HTERT RPE-1 (cell line): ENCODE results near the gene CD177.
"Not testable (repeated sequence)": the region's sequence is repeated elsewhere in the genome, so short reads cannot be mapped to it uniquely, and the experiment has no call there.

Experiments
- in situ Hi-C: fragments of 300-500 bp; cut with MboI; formaldehyde crosslinking; loops from 4 replicates; pipeline ENCODE4 v1.14.3; 2020; ENCODE audit warnings: low sequenced_read_pairs

CD177 gene, protein sequence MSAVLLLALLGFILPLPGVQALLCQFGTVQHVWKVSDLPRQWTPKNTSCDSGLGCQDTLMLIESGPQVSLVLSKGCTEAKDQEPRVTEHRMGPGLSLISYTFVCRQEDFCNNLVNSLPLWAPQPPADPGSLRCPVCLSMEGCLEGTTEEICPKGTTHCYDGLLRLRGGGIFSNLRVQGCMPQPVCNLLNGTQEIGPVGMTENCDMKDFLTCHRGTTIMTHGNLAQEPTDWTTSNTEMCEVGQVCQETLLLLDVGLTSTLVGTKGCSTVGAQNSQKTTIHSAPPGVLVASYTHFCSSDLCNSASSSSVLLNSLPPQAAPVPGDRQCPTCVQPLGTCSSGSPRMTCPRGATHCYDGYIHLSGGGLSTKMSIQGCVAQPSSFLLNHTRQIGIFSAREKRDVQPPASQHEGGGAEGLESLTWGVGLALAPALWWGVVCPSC

DNA sequence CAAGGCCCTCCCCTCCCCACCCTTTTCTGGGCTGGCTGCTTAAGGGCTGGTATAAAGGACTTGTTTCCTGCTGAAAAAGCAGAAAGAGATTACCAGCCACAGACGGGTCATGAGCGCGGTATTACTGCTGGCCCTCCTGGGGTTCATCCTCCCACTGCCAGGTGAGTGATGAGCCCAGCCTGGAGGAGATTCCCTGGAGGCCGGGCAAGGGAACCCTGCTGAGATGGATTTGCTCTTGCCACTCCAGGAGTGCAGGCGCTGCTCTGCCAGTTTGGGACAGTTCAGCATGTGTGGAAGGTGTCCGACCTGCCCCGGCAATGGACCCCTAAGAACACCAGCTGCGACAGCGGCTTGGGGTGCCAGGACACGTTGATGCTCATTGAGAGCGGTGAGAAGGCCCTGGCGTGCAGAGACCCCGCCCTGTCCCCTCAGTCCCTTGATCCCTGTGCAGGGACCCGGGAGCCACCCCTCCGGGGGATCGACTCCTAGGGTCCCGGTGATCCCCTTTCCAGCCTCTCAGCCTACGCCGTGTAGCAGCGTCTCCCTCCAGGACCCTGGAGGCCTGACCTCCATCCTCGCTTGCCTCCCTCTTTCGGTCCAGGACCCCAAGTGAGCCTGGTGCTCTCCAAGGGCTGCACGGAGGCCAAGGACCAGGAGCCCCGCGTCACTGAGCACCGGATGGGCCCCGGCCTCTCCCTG lies at the start of gene CD177:
Gene CD177 (plus strand): TSS at position 81 of the 699 bp plus-strand sequence. CDS start 29 bp downstream, at position 110.
- in situ Hi-C loops = no loop called here

DNA sequence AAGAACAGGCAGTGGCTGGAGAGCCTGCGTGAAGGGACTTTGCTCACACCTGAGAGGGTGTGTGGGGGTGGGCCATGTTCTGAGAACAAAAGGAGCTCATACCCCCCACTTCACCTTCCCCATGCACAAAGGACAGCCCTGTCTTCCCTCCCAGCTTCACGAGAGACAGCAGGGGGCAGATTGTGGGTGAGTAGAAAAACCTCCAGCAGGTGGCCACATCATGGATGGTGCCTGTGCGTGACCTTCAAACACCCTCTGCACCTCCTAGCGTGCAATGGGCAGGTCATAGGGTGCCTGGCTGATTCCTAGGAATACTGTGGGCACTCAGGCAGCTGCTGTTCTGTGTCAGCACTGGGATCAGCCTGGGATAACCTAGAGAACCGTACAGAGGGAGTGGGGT lies 47.8 kb upstream of the CD177 start:
- in situ Hi-C loops = no loop called here

DNA sequence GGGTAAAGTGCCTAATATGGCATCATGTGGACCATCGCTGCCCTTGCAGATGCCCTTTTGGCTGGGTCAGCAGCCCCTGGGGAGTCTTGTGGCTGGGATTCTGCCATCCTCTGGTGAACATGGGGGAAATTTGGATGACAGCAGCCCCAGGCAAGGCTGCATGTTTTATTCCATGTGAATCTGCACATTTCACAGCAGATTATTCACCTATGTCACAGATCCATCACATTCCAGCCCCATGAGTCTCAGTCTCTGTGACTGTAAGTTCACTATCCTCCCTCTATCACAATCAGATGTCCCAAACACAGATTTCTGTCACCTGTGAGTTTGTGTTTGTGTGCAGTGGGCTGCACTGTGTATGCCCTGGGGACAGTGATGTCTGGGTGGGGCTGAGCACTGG lies 47.4 kb upstream of the CD177 start:
- in situ Hi-C loops = no loop called here

- in situ Hi-C loops = no loop called here
Observed at GRCh38 chr19:43308244-43308815, 45.2 kb upstream of the CD177 start.

GRCh38 chr19:43309466-43309865 lies 44.0 kb upstream of the CD177 start:
- in situ Hi-C loops = no loop called here

DNA sequence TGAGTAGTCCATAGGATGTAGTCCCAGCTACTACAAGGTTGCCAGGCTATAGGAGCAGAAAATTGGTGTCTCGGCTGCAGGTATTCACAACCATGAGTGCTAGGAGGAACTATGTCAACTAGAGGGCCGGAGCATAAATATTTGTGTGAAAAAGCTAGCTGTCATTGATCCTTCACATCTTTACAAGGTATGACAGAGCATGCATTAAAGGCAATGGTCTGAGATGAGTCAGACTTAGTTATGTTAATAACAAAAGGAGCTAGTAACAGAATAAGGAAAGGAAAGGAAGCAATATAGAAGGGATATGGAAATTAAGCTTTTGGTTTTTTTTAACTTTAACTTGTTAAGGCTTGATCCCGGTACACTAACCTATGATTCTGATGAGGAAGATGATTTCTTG lies 43.3 kb upstream of the CD177 start:
- in situ Hi-C loops = no loop called here

DNA sequence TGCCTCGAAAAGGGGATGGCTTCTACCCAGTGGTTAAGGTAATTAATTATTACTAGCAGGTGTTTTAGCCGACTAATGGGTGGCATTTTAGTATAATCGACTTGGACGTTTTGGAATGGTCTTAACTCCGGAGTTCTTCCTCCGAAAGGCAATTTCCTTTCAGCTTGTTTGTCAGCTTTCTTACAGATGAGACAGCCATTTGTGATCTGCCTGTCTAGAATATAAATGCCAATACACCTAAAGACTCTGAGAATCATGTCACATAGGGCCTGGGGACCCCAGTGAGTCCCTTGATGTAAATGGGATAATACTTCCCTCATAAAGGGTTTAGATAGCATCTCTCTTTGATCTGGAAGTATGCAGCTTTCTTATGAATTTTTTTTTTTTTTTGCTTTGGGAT lies 42.2 kb upstream of the CD177 start:
- in situ Hi-C loops = no loop called here

- in situ Hi-C loops = no loop called here
Observed at GRCh38 chr19:43311706-43312105, 41.8 kb upstream of the CD177 start.

DNA sequence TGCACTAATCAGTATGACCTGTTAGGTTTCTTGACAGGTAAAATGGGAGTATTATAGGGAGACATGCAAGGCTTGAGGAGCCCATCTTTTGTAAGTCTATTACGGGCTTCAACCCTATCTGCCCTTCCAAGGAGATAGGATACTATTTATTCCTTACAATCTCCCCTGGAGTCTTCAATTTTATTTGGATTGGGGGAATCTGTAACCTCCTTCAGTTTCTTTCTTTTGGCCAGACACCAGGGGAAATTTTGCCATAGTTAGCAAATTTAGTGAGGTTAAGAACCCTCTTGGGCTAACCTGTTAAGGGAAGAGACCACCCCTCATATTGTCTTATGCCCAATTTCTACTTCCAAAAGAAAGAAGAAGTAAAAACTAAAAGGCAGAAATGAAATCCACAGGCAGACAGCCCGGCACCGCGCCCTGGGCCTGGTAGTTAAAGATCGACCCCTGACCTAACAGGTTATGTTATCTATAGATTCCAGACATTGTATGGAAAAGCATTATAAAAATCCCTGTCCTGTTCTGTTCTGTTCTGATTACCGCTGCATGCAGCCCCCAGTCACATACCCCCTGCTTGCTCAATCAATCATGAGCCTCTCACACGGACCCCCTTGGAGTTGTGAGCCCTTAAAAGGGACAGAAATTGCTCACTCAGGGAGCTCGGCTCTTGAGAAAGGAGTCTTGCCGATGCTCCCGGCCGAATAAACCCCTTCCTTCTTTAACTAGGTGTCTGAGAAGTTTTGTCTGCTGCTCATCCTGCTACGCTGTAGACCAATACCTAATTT lies 39.6 kb upstream of the CD177 start:
- in situ Hi-C loops = no loop called here

- in situ Hi-C loops = no loop called here
Observed at GRCh38 chr19:43315851-43316250, 37.6 kb upstream of the CD177 start.

- in situ Hi-C loops = no loop called here
Observed at GRCh38 chr19:43316591-43317319, 36.7 kb upstream of the CD177 start.

DNA sequence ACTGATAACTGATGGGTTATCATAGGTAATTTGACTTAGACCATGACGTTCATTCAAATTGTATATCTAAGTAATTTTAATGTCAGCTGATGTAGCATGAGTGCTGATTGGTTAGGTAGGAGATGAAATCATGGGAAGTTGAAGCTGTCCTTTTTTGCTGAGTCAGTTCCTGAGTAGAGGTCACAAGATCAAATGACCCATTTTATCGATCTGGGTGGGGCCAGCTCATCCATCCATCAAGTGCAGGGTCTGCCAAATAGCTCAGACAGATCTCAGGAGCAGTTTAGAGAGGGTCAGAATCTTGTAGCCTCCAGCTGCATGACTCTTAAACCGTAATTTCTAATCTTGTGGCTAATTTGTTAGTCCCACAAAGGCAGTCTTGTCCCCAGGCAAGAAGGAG lies 35.3 kb upstream of the CD177 start:
- in situ Hi-C loops = no loop called here

DNA sequence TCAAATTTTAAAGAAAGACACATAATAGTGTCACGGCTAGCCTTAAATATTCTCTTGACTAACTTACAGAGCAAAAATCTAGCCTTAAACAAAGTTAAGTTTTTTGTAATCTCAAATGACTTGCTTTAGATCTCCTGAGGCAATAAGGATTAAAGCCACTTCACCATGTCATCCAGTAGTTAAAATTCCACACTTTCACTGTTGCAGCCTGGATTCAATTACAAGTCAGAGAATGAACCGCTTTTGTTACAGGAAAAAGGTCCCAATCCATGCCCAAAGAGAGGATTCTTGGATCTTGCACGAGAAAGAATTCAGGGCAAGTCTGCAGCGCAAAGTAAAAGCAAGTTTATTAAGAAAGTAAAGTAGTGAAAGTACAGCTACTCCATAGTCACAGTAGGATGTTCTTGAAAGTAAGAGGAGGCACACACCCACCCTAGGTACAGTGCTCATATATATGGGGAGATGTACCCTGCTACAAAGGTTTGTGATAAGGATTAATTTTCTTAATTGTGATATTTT lies 34.6 kb upstream of the CD177 start:
- in situ Hi-C loops = no loop called here

DNA sequence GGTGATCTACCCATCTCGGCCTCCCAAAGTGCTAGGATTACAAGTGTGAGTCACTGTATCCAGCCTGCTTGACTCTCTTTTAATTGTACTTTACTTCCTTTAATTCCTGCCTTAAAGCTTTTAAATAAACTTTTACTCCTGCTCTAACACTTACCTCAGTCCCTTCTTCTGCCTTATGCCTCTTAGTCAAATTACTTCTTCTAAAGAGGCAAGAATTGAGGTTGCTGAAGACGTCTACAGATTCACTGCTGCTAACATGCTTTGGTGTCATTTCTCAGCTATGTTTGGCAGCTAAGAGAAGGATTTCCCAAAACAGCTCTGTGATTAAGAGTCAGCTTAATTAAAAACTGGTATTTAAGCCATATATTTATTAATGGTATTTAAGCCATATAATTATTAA lies 32.9 kb upstream of the CD177 start:
- in situ Hi-C loops = no loop called here

GRCh38 chr19:43326761-43327160 lies 26.7 kb upstream of the CD177 start:
- in situ Hi-C loops = not testable (repeated sequence)

DNA sequence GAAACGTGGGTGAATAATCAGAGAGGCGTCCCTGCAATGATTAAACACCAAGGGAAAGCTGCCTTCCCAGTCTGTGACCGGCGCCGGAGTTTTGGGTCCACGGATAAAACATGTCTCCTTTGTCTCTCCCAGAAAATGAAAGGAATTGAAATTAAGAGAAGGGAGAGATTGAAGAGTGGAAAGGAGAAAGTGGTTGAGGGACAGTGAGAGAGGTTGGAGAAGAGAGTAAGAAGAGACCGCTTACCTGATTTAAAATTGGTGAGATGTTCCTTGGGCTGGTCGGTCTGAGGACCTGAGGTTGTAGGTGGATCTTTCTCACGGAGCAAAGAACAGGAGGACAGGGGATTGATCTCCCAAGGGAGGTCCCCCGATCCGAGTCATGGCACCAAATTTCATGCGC lies 24.9 kb upstream of the CD177 start:
- in situ Hi-C loops = not testable (repeated sequence)

DNA sequence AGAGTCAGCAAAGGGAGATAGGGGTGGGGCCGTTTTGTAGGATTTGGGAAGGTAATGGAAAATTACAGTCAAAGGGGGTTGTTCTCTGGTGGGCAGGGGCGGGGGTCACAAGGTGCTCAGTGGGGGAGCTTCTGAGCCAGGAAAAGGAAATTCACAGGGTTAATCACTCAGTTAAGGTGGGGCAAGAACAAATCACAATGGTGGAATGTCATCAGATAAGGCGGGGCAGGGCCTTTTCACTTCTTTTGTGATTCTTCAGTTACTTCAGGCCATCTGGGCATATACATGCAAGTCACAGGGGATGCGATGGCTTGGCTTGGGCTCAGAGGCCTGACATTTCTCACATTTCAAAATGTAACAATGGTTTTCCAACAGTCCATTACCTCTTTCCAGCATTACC lies 24.4 kb upstream of the CD177 start:
- in situ Hi-C loops = not testable (repeated sequence)

DNA sequence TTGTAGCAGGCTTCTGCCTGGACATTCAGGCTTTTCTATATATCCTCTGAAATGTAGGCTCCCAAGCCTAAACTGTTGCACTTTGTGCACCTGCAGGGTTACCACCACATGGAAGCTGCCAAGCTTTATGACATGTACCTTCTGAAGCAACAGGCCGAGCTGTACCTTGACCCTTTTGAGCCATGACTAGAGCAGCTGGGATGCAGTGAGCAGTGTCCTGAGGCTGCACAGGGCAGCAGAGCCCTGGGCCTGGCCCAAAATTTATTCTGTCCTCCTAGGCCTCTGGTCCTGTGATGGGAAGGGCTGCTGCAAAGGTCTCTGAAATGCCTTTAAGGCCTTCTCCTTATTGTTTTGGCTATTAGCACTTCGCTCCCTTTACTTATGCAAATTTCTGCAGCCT lies 23.5 kb upstream of the CD177 start:
- in situ Hi-C loops = no loop called here

GRCh38 chr19:43330726-43331434 lies 22.6 kb upstream of the CD177 start:
- in situ Hi-C loops = no loop called here
